Tibial nerve (tissue), 4 donors: ENCODE measurements around the gene CHSY1. TPM values are rescaled to one million over a fixed set of nuclear protein-coding genes. Genes with fewer than 3 reads are reported as not detected.

ENCODE experiments used
- DNase-seq, 2 donors: peaks; one replicate each; pipeline ENCODE4 v3.0.0-alpha.2; 2019; ENCODE audit warnings: low spot score in 2 of 2
- H3K27ac ChIP-seq, 4 donors: fragments of 200-600 bp; sonication (generic) in 3 of 4; one replicate each; pipeline ENCODE4 v1.5.1; 2017 to 2019; ENCODE audit warnings: mild to moderate bottlenecking in 1 of 4
- H3K27me3 ChIP-seq, 2 donors: fragments of 200-600 bp; sonication (generic) in 1 of 2; one replicate each; pipeline versions ENCODE4 v1.5.1 to v1.6.0; 2017 to 2019
- H3K36me3 ChIP-seq, 3 donors: fragments of 200-600 bp; sonication (generic); one replicate each; pipeline ENCODE4 v1.5.1; 2018 to 2019
- H3K4me1 ChIP-seq, 4 donors: fragments of 200-600 bp; sonication (generic) in 3 of 4; one replicate each; pipeline ENCODE4 v1.5.1; 2017 to 2019
- H3K4me3 ChIP-seq, 4 donors: fragments of 200-600 bp; sonication (generic) in 3 of 4; one replicate each; pipeline ENCODE4 v1.5.1; 2017 to 2019; ENCODE audit warnings: mild to moderate bottlenecking in 1 of 4, moderate library complexity in 1 of 4
- H3K9me3 ChIP-seq, 4 donors: fragments of 200-600 bp; sonication (generic) in 3 of 4; one replicate each; pipeline ENCODE4 v1.5.1; 2017 to 2019
- CTCF ChIP-seq, 5 experiments: fragments of 200-600 bp in 3 of 5; fragments of 450-650 bp in 2 of 5; sonication (generic) in 3 of 5; IDR thresholded peaks; one replicate each; pipeline ENCODE4 v1.5.1; 2016 to 2019; ENCODE audit warnings: antibody characterized with exemption in 5 of 5, mild to moderate bottlenecking in 3 of 5, moderate library complexity in 2 of 5
- EP300 ChIP-seq, 2 donors: sonication (generic); formaldehyde crosslinking; IDR thresholded peaks; one replicate each; pipeline ENCODE4 v1.6.1; 2017; ENCODE audit warnings: antibody characterized with exemption in 2 of 2, mild to moderate bottlenecking in 1 of 2
- POLR2A ChIP-seq, 2 donors: fragments of 450-650 bp; IDR thresholded peaks; one replicate each; pipeline ENCODE4 v1.6.1; 2017; ENCODE audit warnings: antibody characterized with exemption in 2 of 2, mild to moderate bottlenecking in 2 of 2, moderate library complexity in 2 of 2
- WGBS, 2 donors: methylation state at CpG; one replicate each; pipeline ENCODE4 v1.1.5; 2018; 5-methylcytosine and 5-hydroxymethylcytosine counted together
- total RNA-seq, 4 donors: library from RNA; depleted of rRNA; stranded (reverse); fragments of >200 nt; gene quantifications; one replicate each; pipeline ENCODE4 v1.1.0, GENCODE V29; 2016

The CHSY1 gene
- total RNA-seq, 4 donors from 2014 or later, result 22.0 to 29.7 (median 24.6) TPM

GRCh38 chr15:101262551-101262950 is 10.7 kb upstream of the CHSY1 start:
- TF ChIP-seq POLR2A (IDR thresholded peaks at IDR 0.05), result no peak
- no peak for TF ChIP-seq CTCF (IDR thresholded peaks at IDR 0.05)
- TF ChIP-seq EP300 (IDR thresholded peaks at IDR 0.05), result no peak
- 78 to 88% methylated on average over 4 of the region's 4 CpGs for WGBS, 2 donors
- H3K27ac ChIP-seq, result no peak overlapping the region
- no peaks in the 10 kb centered on the region for H3K36me3 ChIP-seq
- no peaks in the 10 kb centered on the region for H3K27me3 ChIP-seq
- no peak overlapping the region for H3K4me3 ChIP-seq
- H3K9me3 ChIP-seq, result no peaks in the 10 kb centered on the region
- H3K4me1 ChIP-seq, result peaks cover 0 to 21% (median 4%) of the 10 kb centered on the region in 4 donors
- no peak for DNase-seq

GRCh38 chr15:101258238-101259144 is 6.6 kb upstream of the CHSY1 start:
- H3K27me3 ChIP-seq, result no peaks in the 10 kb centered on the region
- no peaks in the 10 kb centered on the region for H3K9me3 ChIP-seq
- H3K27ac ChIP-seq, result no peak overlapping the region
- 17 to 22% methylated on average over 10 to 11 of the region's 11 CpGs for WGBS, 2 donors
- H3K4me3 ChIP-seq, result no peak overlapping the region
- no peaks in the 10 kb centered on the region for H3K36me3 ChIP-seq
- peaks cover 0 to 4% (median 0%) of the 10 kb centered on the region in 4 donors for H3K4me1 ChIP-seq
- DNase-seq, result peak in 1 of 2 donors; percentile 71
- TF ChIP-seq POLR2A (IDR thresholded peaks at IDR 0.05) (no peak), CTCF (IDR thresholded peaks at IDR 0.05) (peak; percentile 80 to 92 (median 82)), EP300 (IDR thresholded peaks at IDR 0.05) (peak in 1 of 2 donors; percentile 26)

DNA sequence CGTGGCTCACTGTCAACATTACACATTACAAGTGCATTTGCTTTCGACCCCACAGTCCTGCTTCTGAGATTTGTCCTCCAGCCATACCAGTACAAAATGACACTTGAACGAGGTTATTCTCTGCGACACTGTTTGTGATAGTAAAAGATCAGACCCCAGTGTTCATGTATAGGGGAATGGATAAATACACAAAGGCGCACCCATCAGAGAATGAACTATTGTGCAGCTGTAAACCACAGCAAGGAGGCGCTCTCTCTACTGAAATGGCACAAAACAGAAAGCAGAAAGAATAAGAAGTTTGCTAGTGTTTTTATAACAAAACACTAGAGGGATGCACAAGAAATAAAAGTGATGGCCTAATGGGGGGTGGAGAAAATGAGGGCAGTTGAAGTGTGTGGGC is 4.9 kb upstream of the CHSY1 start:
- DNase-seq, result no peak
- H3K27ac ChIP-seq, result no peak overlapping the region
- 72 to 73% methylated on average over 6 of the region's 6 CpGs for WGBS, 2 donors
- no peaks in the 10 kb centered on the region for H3K36me3 ChIP-seq
- no peak for TF ChIP-seq POLR2A (IDR thresholded peaks at IDR 0.05)
- TF ChIP-seq EP300 (IDR thresholded peaks at IDR 0.05), result no peak
- peak in 1 of 5 experiments; percentile 22 for TF ChIP-seq CTCF (IDR thresholded peaks at IDR 0.05)
- peaks cover 0 to 14% (median 0%) of the 10 kb centered on the region in 4 donors for H3K4me1 ChIP-seq
- no peaks in the 10 kb centered on the region for H3K9me3 ChIP-seq
- no peak overlapping the region for H3K4me3 ChIP-seq
- no peaks in the 10 kb centered on the region for H3K27me3 ChIP-seq

DNA sequence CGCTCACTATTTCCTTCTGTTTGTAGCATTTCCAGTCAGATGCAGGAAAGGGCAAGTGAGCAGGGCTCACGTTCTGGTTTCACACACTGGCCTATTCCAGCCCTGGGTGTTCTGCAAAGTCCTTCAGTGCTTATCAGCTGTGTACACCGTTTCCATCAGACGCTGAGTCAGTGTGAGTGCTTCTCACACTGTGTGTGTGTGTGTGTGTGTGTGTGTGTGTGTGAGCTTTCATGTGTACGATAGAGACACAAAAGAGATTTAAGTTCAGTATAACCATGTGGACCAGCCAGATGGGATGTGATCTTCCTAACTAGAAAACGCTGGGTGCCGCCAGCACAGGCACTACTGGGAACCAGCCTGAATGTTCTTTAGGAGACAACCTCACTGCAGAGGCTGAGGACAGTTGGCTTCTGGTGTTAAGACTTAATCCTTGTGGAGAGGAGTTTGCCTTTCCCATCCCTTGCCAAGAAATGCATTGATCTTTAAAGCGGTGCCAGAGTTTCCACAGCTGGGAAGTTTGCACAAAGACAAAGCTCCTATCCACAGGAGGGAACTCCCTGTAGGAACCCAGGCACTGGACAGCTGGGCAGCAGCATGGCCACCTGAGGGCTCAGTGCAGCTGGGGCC is 3.9 kb upstream of the CHSY1 start:
- Histone ChIP-seq H3K36me3 (no peaks in the 10 kb centered on the region), H3K27me3 (no peaks in the 10 kb centered on the region), H3K4me3 (no peak overlapping the region), H3K27ac (peak overlapping the region in 1 of 4 donors; percentile 30), H3K4me1 (peaks cover 0 to 15% (median 0%) of the 10 kb centered on the region in 4 donors), H3K9me3 (no peaks in the 10 kb centered on the region)
- 40 to 44% methylated on average over 8 of the region's 8 CpGs for WGBS, 2 donors
- DNase-seq, result no peak
- TF ChIP-seq POLR2A (IDR thresholded peaks at IDR 0.05) (no peak), EP300 (IDR thresholded peaks at IDR 0.05) (peak in 1 of 2 donors; percentile 25), CTCF (IDR thresholded peaks at IDR 0.05) (no peak)

- Histone ChIP-seq H3K36me3 (no peaks in the 10 kb centered on the region), H3K27me3 (no peaks in the 10 kb centered on the region), H3K9me3 (no peaks in the 10 kb centered on the region), H3K27ac (peak overlapping the region in 1 of 4 donors; percentile 30), H3K4me3 (no peak overlapping the region), H3K4me1 (peaks cover 0 to 22% (median 5%) of the 10 kb centered on the region in 4 donors)
- 53% methylated on average over 5 of the region's 5 CpGs for WGBS, 2 donors
- no peak for DNase-seq
- no peak for TF ChIP-seq POLR2A (IDR thresholded peaks at IDR 0.05)
- TF ChIP-seq EP300 (IDR thresholded peaks at IDR 0.05), result no peak
- no peak for TF ChIP-seq CTCF (IDR thresholded peaks at IDR 0.05)
Measured at GRCh38 chr15:101255051-101255395, 3.2 kb upstream of the CHSY1 start.
